AG10803 (cell line): ENCODE results near the gene WFS1.
A peak's percentile ranks its signal among the peaks of the same experiment; 100 is the strongest.

Experiments used
- DNase-seq: peaks from one replicate; pipeline ENCODE4 v3.0.0; 2010; ENCODE audit warnings: low read depth
- H3K4me3 ChIP-seq: 2 replicates; pipeline ENCODE4 v1.5.1; 2011; ENCODE audit warnings: mild to moderate bottlenecking, low read length, control low read depth
- CTCF ChIP-seq: conservative IDR thresholded peaks from 2 replicates; pipeline ENCODE4 v1.5.1; 2011; ENCODE audit warnings: mild to moderate bottlenecking, low read length, control low read depth, inconsistent platforms

Gene WFS1

GRCh38 chr4:6246170-6246634 lies 23.4 kb upstream of the WFS1 start:
- TF ChIP-seq CTCF = no peak
- DNase-seq = no peak
- H3K4me3 ChIP-seq = no peak overlapping the region

- DNase-seq = no peak
- no peak for TF ChIP-seq CTCF
- no peak overlapping the region for H3K4me3 ChIP-seq
Measured at GRCh38 chr4:6248394-6248793, 21.3 kb upstream of the WFS1 start.

GRCh38 chr4:6250235-6250983 lies 19.2 kb upstream of the WFS1 start:
- TF ChIP-seq CTCF = peak; percentile 88
- DNase-seq = peak; percentile 55
- no peak overlapping the region for H3K4me3 ChIP-seq

GRCh38 chr4:6250984-6251295 lies 18.7 kb upstream of the WFS1 start:
- DNase-seq = no peak
- no peak for TF ChIP-seq CTCF
- H3K4me3 ChIP-seq = no peak overlapping the region

GRCh38 chr4:6251365-6251764 lies 18.3 kb upstream of the WFS1 start:
- DNase-seq = no peak
- no peak overlapping the region for H3K4me3 ChIP-seq
- no peak for TF ChIP-seq CTCF

GRCh38 chr4:6252051-6252450 lies 17.6 kb upstream of the WFS1 start:
- no peak for TF ChIP-seq CTCF
- H3K4me3 ChIP-seq = no peak overlapping the region
- DNase-seq = no peak

- no peak for DNase-seq
- no peak overlapping the region for H3K4me3 ChIP-seq
- TF ChIP-seq CTCF = no peak
Measured at GRCh38 chr4:6253111-6253510, 16.5 kb upstream of the WFS1 start.
